Occipital lobe (tissue), 2 donors: Measurements from ENCODE around the gene BEGAIN. TPM values are rescaled to one million over a fixed set of nuclear protein-coding genes. Genes with fewer than 3 reads are reported as not detected.
A peak's percentile ranks its signal among the peaks of the same experiment; 100 is the strongest.

ENCODE experiments used
- DNase-seq: peaks from one replicate; lab custom pipeline; 2025; lab: John Stamatoyannopoulos, UW
- total RNA-seq: library from RNA; depleted of rRNA; stranded (reverse); fragments of >200 nt; gene quantifications from one replicate; pipeline ENCODE4 v1.2.3, GENCODE V29; 2014

The BEGAIN gene
- total RNA-seq, 1 donor from 2014 or later, result 8.1 TPM

DNA sequence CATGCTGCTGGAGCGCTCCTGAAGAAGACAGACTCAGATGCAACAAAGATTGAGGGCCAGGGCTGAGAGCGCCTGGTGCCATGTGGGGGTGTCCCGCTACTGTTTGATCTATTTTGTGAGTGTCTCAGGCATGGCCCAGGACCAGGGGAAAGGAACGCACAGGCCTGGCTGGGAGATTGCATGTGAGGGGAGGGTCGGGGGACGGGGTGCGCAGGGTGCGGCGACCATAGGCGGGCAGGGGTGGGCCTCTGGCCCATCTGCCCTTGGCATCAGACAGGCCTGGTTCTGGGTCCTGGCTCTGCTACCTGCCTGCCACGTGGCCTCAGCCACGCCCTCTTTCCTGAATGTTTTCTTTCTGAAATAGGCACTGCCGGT, 47.5 kb downstream of the BEGAIN start:
- no peak for DNase-seq

DNA sequence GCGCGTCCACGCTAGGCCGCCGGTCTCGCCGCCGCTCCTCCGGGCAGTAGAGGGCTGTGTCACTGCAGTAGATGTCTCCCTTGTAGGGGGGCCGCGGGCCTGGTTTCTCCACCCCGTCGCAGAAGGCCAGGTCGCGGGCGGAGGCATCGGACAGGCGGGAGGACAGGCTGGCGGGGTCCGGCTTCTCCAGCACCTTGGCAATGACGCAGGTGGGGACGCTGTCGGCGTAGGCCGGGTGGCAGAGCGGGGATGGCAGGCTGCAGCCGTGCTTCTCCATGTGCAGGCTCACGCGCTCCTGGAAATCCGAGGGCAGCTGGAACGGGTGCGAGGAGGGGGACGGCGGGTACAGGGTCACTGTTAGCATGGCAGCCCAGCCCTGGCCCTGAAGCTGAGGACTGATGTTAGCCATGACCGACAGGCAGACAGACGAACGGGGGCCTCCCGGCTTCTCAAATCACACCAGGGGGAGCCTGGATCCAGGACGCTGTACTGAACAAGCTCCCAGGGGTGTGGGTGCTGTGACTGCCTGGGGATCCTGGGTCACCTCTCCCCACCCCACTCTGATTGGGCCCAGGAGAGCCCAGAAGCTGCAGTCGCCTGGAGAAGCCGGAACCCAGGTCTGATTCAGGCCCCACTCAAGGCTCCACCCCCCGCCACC, 48.1 kb downstream of the BEGAIN start:
- DNase-seq, result no peak

DNA sequence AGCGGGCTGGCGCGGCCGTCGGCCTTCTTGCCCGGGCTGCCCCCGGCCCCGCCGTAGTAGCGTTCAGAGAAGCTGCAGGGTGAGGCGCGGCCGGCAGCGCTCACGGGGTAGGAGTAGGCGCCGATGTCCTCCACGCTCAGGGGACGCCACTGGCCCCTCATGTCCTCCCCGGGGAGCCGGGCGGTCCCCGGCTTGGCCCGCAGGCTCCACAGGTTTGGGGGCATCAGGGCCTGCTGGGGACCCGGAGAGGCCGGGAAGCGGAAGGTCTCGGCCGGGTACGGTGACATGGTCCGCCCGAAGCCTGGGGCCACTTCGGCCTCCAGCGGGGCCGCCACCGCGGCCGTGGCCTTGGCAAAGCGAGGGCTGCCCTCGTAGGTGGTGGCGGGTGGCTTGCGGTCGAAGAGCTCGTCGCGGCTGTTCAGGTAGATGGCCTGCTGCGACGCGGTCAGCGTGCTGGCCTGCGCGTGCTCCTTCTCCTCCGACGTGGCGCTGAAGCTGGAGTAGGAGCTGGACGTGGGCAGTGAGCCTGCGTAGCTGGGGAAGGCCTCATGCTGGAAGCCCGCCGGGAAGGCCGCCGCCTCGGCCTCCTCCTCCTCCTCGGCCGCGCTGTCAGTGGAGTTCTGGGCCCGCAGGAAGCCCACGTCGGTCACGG, 48.7 kb downstream of the BEGAIN start:
- DNase-seq, result no peak

DNA sequence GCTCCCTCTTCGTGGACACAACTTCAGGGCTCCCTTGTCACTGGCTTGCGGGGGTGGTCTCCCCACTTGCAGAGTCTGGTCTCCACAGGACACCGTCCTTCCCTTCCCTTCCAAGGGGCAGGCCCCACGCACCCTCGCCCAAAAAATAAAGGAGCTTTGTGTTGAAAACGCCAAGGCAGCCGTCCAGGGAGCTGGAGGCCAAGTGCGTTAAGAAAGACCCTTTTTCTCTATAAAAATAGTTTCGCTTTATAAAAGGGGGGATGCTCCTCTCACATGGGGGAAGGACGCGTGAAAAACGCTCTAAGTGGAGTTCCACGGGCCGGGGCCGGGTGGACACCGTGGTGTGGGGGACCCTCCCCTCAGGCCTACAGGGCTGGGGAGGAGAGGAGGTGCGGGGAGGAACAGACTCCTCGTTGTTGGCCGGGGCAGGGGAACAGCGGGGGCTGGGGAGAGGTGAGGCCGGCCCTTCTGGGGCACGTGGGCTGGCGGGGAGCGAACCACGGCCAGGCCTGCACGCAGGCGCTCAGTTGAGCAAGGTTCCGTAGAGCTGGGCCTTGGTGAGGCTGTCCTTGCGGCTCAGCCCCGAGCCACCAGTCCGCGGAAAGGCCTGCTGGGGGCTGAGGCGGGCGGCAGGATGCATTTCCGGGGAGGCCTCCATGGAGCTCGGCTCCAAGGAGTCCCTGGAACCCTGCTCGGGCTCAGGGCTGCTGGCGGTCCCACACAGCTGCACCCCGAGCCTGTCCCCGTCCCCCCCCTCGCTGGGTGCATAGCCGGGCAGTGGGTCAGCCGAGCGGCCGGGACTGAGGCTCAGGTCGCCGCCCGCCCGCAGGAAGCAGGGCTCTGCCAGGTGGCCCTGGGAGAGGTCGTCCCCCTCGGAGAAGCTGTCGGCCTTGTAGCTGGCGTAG, 49.5 kb downstream of the BEGAIN start:
- peak; percentile 73 for DNase-seq

DNA sequence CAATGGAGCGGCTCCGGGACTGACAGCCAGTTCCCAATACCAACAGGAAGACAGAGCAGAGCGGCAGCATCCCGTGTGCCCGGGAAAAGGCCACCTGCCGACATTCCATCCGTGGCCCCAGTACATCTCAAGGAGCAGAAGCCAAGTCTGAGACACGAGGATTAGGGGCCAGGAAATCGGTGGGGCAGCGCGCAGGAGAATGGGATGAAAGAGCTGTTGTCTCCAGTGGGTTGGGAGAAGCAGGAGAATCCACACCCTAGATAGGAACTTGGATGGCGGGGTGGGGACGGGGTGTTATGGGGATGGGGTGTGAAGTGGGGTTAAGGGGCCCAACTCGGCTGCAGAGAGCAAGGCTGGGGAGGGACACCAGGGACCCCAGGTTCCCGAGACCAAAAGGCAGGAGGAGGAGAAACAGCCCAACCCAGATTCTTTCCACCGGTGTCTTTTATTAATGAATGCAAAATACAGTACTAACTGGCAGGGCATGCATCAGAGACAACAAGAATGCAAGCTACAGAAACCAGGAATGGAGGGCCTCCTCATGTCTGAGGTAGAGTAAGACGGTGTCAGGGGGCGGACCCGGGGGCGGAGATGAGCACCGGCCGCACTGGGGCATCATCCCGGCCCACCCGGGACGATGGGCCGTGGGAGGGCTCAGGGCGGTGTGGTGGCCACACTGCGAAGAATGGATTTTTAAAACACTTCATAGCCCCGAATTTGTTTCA, 50.3 kb downstream of the BEGAIN start:
- no peak for DNase-seq

DNA sequence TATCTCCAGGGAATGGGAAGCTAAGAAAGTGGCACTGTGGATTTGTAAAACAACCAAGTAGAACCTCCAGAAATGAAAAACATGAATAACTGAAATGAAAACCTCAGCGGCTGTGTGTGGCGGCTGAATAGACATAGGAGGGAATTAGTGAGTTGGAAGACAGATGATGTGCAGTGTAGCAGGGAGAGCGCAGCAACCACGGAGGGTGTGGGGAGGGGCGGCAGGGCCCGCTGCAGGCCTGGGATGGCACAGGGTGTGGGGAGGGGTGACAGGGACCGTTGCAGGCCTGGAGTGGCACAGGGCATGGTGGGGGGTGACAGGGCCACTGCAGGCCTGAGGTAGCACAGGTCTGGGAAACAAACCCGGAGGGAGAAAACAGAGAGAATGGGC, 51.1 kb downstream of the BEGAIN start:
- DNase-seq, result no peak

DNA sequence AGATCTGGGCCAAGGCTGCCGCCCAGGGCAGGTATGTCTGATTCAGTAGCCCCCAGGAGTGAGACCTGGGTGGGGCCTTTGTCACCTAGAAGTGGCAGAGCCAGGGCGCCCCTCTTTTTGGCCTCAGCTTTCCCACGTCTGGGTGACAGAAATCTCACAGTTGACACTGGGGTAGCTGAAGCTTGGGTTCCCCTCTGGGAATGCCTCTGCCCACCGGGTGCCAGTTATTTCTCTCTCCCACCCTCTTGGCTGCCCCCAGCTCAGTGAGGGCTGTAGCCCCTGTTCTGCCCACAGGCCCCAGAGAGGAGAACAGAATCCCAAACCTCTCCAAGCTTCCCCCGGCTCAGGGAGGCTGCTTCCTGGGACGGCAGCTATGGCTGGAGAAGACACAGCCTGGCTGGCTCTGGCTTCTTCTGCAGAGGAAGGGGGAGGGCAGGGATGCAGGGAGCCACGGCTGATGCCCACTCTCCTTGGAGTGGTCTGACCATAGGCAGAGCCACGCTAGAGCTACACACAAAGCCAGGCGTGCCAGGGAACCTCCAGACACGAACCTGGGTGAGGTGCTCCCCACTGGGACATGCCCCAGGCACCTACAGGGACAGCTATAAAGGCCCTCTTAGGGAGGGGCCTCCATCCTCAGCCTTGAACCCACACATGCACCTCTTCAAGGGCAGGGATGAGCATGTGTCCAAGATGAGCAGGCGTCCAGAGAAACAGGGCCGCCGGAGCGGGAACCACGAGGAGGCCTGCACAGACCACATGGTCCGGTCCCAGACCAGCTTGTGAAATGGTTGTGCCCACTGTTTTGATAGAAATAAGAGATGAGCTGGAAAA, 51.7 kb downstream of the BEGAIN start:
- no peak for DNase-seq

DNA sequence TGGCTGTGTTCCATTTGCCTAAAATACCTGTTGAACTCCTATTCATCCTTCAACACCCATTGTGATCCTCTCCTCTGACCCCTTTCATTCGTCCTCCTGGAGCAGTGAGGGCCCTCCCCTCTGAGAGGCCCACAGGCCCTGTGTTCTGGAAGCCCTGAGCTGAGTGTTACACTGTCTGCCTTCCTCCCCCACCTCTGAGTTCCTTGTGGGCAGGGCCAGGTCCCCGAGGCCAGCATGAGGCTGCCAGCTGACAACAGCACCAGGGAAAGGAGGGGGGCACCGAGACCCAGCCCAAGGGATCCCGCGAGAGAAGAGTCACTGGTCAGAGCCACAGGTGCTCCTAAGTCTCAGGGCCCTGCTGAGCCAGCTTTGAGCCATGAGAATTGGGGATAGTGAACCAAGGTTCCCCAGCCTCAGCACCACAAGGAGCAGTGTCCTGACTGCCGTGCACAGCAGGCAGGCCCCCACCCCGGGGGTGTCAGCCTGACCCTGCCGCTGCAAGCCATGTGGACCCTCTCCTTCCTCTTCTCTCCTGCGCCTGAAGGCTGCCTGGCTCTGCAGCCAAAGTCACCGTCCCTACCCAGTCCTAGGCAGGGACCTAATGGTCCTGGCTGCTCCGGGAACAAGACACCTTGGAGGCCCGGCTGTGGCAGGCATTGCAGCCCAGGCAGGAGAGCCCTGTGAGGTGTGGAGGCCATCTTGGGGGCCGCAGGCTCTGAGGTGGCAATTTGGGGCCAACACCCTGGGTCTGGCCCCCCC, 52.5 kb downstream of the BEGAIN start:
- no peak for DNase-seq

DNA sequence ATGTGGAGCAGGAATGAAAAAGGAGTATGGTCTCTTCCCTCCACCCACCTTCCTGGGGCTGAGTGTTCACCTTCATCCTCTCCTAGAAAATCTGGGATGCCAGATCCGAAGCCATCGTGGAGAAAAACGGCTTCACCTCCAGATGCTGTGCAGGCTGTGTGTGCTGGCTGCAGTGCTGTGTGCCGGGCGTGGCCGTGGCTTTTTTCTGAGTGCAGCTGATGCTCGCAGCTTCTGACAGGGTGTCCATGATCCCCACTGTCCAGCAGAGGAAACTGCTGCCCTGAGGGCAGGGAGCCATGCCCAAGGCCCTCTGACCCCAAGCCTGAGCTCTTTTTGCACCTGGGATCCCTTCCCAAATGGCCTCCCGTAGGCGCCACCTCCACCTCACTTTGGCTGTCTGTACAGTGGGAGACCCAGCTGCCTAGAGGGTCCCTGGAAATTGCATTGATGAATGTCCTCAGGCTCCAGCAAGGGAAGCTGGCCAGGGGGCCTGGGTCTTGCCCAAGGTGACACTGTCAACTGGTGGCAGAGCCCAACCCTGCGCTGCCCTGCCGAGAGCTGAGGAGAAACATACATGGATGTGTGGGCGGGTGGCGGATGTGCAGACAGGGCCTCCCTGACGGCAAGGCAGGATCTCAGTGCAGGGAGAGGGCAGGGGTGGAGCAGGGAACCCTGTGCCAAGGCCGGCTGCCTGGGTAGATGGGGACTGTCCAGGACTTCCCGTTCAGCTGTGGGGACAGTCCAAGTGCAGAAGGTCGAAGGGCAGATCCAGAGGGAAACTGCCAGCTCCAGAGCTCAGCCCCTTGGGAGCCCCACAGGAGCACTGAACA, 53.3 kb downstream of the BEGAIN start:
- DNase-seq, result no peak

DNA sequence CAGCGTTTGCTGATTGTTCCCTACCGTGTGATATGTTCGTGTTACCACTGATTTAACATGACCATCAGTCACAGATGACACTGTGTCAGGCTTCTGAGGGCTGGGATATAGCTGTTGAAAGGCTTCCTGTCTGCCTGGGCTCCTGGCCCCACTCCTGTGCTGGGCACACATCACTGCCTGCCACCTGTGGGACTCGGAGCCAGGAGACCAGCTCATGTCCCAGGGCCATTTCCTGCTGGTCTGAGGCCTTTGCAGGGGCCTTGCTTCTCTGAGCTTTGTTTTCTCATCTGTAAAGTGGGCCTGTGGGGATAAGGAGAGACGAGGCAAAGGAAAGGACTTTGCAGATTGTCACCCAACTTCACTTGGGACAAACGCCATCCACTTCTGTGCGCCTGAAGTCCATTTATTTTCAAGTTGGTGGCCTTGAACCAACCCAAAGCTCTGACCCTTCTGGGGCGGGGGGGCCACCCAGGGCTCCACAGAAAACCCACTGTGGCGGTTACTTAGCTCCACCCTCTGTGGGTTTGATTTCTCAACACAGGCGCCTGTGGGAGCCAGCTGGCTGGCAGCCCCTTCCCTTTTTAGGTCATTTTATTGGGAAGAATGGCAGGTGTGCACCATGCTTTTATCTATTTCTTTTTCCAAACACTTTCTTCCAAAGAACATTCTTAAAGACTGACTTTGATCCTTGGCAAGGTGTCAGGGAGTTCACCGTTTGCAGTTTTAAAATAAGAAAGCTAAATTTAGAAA, 54.1 kb downstream of the BEGAIN start:
- no peak for DNase-seq

DNA sequence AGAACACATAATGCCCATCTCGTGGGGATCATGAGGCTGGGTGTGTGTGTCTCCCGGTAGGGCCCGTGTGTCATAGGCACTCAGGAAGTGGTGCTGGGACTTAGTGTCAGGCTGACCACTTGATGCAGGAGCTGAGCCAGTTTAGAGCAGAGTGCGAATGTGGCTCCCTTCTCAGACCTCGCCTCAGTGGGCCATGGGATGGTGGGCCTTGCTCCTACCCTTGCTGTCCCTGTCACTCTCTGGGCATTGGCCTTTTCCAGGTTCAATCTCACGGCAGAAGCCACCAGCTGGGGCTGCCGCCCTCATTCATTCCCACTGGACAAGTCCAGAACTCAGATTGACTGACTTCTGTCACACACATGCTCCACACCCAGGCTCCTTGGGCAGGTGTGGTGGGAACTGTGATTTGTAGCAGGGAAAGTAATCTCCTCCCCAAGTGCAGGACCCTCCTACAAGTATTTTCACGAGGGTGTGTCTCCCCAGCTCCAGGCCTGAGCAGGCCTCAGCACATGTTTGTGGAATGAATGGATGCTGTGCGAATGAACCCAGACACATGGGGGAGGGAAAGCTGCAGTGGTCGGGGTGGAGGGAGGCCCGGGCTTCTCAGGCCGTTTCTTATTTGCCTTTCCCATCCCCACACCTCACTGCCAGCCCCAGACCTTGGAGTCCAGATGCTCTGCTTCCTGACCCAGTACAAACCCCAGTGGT, 54.9 kb downstream of the BEGAIN start:
- no peak for DNase-seq

DNA sequence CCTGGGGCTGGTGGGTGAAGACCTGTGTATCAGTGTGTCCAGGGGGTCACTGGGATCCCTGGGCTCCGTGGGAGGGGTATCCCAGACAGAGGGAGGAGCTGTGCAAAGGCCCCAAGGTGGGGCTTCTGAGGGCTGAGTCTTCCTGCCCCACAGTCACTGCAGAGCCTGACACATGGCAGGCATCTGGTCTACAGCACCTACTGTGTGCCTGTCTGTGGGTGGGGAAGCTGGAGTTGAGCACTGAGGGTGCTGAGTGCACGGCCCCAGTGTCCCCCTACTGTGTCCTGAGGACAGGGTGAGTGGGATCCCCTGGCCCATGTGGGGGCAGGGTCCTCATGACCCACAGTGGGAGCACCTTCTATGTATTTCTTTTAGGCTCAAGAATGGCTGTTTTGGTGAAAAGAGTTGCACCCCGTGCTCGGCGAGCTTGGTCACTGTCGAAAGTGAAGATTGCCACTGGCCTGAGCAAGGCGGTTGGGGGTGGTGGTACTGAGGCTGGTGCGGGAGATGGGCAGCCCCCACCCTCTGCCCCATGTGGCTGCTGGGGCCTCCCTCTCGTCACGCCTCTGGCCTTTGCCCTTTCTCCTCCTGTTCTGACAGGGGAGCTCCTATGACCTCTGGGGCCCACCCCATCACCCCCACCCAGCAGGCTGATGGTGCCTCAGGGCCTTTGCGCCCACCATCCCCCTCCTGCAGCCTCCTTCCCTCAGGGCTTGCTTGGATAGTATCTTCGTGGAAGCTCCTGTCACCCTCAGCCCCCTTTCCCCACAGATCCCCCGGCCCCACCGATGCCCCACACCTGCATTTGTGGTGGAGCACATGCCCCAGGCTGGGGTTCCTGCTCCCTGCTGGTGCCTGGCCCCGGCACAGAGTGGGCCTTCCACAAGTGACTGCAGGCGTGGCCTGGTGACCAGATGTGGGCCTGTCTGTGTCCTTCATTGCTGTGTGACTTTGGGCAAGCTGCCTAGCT, 55.8 kb downstream of the BEGAIN start:
- DNase-seq, result no peak

DNA sequence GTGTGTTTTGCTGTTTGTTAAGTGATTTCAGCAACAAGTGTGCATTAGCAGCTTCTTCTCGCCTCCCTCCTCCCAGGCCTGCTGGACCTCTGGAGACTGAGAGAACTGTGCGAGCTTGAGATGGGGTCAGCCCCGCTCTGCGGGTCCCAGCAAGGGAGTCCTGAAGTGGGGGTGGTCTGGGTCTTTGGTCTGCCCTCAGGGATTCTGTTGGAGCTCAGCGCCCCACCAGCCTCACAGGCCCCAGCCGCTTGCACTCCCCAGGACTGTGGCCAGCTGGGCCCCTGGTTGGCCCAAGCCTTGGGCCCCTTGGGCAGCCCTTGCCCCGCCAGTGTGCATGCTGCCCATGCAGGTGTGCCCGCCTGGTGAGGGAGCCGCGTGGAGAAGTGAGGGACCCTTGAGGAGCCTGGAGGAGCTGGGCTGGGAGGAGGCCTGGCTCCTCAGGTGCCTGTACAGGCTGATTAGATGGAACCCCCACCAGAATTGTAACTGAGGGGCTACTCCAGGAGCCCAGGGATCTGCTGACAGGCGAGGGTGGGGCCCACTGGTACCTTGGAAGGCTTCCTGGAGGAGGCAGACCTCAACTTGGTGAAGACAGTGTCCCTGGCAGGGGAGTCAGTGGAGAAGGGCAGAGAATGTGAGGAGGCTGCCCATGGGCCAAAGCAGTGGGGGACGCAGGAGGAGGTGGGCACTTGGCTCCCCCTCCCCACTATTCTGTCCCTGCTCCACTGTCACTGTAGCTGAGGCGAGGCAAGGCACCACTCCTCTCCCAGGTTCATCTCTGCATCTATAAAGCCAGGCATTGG, 56.7 kb downstream of the BEGAIN start:
- DNase-seq, result no peak

DNA sequence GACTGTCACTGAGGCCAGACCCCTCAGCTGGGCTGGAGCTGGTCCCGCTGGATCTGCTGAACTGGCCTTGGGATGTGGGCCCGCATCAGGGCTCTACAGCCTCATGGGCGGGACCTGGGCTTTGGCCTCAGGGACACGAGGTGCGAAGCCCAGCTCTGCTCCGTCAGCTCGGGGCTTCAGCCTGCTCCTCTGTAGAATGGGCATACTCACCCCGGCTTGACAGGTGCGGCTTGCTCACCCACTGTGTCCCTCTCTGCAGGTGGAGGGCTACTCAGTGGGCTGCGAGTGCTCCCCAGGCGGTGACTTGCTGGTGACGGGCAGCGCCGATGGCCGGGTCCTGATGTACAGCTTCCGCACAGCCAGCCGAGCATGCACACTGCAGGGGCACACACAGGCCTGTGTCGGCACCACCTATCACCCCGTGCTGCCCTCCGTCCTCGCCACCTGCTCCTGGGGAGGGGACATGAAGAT, 57.6 kb downstream of the BEGAIN start:
- no peak for DNase-seq

DNA sequence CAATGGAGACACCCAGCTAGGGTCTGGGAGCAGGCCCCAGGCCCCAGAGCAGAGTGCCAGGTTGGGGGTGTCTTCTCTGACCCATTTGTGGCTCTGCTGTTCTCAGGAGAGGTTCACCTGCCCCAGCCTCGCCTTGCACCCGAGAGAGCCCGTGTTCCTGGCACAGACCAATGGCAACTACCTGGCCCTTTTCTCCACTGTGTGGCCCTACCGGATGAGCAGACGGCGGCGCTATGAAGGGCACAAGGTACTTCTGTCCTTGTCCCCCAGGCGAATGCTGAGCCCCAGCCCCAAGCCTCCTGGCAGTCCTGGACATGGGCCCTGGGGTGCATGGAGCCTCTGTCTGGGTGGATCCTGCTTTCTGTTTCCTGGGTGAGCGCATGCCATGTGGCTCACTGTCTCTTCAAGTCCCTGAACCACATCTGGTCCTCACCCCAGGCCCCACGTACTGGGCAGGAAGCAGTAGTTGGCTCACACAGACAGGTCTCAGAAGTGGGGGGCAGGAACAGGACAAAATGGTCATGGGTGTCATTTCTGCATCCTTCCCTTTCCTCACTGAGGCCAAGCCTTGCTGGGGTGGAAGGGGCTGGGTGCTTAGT, 58.2 kb downstream of the BEGAIN start:
- no peak for DNase-seq
